Frontal cortex (tissue), 4 donors: ENCODE measurements around the gene NAPSA. TPM values are rescaled to one million over a fixed set of nuclear protein-coding genes. Genes with fewer than 3 reads are reported as not detected.
"Not testable (repeated sequence)": the region's sequence is repeated elsewhere in the genome, so short reads cannot be mapped to it uniquely, and the experiment has no call there.

ENCODE experiments used
- DNase-seq, 2 donors: peaks; one replicate each; pipeline ENCODE4 v3.0.0; 2012; ENCODE audit warnings: low spot score in 2 of 2
- FAIRE-seq: peaks from 2 replicates; lab custom pipeline; 2012; peaks lifted over from hg19 to GRCh38; lab: Jason Lieb, UNC
- total RNA-seq: library from RNA; depleted of rRNA; stranded (reverse); fragments of >200 nt; gene quantifications from one replicate; pipeline ENCODE4 v1.2.3, GENCODE V29; 2014
- donor health status: control.
- donor health status: control.
- donor health status: control.

The NAPSA gene
- total RNA-seq, 1 donor from 2014 or later = not detected

DNA sequence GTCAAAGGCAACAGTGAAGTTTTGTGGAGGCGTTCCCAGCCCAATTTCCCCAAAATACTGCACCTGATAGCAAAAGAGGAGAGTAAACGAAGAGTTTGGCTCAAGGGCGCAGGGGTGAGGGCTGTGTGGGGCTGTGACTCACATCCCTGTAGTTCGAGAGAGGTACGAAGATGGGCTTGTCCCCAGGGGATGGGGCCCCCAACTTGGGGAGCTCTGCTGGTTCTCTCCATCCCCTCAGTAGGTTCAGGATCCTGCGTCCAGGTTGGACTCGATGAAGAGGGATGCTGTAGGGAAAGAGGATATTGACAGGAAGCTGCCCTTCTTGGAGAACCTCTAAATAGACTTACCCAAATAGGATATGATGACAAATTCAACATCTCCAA lies 3.4 kb downstream of the NAPSA start:
- FAIRE-seq = no peak
- no peak for DNase-seq

- DNase-seq = no peak
- FAIRE-seq = no peak
Measured at GRCh38 chr19:50361290-50362029, 4.0 kb downstream of the NAPSA start.

DNA sequence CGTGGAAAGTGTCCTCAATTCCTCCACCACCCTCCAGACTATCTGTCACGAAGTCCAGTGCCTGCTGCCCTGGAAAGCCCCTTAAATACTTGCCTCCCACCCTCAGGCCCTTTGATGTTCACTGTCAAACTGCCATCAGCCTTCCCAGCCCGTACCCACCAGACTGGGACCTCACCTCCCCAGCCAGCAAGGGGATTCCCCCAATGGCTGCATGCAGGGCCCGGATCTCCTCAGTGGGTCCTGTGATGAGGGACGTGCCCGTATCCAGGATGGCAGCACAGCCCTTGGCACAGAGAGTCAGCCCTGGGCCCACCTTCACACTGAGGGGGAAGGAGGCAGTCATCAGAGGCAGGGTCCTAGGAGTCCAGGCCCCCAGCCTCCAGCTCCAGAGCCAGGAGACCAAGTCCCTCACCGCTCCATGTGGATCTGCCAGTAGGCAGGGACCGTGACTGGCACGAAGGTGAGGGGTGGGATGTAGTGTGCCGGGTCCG lies 6.1 kb downstream of the NAPSA start:
- DNase-seq = no peak
- FAIRE-seq = no peak

DNA sequence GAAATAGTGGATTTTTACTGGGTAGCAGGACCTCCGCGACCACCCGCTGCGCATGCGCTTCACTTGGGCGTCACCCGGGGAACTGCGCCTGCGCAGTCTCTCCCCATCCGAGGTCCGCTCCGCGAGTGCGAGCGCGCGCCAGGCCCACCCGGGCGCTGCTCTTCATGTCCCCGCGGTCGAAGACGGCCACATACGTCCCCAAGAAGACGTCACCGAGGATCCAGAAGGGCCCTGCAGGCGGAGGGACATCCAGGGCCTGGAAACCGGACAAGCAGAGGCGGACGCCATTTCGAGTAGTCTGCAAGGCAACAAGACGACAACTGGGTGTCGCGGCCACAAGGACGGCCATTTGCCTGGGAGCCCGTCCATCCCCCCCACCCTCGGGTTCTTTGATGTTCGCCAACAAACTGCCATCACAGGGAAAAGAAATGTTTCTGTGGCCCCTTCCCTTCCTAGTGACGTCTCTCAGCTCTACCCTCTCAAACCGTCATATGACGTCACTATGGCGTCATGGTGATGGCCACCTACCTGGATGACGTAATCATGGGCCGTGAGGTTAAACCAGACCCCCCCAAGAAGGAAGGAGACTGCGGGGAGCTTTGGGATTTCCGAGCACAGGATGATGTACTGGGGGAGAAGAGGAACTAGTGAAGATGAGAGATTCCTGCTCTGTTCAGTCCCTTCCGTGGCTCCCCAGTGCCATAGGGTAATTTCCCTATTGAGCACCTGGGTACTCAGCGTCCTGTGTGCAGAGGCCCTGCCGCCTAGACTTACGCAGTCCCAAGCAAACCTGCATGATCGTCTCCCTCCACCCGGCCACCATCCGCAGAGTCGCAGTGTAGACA lies 6.7 kb downstream of the NAPSA start:
- peak in 1 of 2 donors; percentile 51 for DNase-seq
- no peak for FAIRE-seq

DNA sequence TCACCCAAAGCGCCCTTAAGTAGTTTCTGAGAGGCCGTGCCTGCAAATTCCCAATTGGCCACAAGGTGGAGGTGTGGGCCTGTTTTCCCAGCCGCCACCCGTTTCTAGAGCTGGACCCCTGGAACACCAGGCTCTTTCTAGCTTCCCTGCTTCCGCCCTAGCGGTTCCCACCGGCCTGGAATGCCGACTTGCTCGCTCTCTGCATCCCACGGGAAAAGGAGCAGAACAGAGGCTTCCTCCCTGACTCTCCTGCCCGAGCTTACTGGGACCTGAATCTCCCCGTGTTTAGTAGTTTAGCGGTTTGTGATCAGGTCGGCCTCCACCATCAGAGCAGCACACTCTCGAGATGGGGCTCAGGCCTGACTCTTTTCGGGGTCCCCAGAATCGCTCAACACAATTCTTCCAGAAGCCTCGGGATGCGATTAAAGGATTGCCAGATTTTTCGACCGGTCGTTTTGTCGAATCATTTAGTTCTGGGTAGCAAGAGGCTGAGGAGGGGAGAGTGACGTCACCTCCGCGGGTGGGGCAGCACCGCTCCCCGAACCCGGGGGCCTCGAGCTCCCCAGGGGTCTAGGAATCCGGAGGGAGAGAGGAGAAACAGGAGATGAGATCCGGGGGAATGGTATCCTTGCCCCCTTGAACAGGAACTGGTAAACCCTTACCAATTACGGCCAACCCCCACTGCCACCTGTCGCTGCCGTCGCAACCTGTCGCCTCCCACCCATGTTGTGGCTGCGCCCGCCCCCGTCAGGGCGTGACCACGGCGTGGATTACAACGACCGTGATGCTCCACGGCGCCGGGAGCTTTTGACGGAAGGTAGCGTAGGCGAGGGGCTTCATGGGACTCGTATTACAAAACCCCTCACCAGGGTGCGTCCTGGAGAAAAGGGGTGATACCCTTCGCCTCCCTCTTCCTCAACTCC lies 8.0 kb downstream of the NAPSA start:
- peak in 1 of 2 donors; percentile 60 for DNase-seq
- FAIRE-seq = no peak

DNA sequence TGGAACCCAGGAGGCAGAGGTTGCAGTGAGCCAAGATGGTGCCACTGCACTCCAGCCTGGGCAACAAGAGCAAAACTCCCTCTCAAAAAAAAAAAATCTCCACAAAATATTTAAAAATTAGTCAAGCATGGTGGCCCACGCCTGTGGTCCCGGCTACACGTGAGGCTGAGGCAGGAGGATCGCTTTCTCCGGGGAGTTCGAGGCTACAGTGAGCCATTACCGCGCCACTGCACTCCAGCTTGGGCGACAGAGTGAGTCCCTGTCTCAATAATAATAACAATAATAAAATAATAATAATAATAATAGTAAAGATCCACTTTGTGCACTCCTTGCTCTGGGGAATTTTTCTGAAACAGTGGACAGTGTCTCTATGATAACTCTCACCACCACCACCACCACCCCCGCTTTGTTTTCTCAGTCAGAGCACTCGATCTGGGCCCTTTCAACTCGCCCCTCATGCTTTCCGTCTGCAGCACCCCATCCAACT lies 8.7 kb downstream of the NAPSA start:
- FAIRE-seq = no peak
- no peak for DNase-seq

GRCh38 chr19:50353487-50353880 lies 12.0 kb downstream of the NAPSA start:
- not testable (repeated sequence) for FAIRE-seq, DNase-seq

GRCh38 chr19:50352242-50352641 lies 13.2 kb downstream of the NAPSA start:
- DNase-seq (no peak), FAIRE-seq (no peak)

DNA sequence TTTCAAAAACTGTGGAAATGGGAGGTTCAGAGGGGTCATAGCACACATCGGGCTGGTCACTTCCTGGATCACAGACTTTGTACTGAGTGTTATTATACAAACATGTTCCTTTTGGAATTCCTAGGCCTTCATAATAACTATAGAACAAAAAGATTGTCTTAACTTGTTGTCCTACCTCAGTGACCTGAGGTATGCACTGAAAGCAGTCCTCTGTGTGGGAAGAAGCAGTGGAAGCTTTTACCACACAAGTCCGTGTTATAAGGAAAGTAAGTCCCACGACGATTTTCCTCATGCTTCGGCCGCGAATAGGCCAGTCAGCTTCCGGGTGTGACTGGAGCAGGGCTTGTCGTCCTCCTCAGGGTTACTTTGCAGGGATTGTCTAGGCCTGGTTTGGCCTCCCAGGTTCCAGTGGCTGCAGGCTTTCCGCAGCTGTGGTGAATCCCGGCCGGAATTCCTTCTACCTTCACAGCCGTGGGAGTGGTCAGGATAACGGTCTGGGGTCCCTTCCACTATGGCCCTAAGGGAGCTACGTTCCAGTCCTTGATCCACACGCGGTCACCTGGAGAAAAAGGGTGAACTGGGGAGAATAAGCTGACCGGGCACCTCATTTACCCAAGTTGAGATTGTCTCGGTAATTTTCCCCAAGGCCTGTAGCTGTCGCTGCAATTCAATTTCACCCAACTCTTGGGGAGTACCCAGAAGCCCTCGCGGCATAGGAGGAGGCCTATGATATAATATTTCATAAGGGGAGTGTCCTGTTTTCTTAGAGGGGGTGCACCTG lies 16.0 kb downstream of the NAPSA start:
- FAIRE-seq (no peak), DNase-seq (no peak)

DNA sequence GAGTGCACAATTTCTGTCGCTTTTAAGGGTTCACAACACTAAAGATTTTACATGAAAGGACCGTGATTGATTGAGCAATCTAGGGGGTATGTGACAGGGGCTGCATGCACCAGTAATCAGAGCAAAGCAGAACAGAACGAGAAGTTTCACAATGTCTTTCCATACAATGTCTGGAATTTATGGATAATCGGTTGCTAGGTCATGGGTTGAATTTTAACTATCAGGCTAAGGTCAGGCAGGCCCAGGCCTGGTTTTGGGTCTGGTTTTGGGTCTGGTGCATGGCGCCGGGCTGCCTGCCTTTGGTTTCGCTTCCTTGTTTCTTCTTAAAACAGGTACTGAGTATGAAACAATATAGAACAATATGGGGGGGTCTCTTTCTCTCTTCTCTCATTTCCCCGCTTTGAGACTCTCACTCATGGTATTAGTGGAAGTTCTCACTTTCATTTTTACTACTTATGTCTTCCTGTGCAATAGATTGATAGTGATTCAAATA lies 18.3 kb downstream of the NAPSA start:
- not testable (repeated sequence) for FAIRE-seq, DNase-seq

DNA sequence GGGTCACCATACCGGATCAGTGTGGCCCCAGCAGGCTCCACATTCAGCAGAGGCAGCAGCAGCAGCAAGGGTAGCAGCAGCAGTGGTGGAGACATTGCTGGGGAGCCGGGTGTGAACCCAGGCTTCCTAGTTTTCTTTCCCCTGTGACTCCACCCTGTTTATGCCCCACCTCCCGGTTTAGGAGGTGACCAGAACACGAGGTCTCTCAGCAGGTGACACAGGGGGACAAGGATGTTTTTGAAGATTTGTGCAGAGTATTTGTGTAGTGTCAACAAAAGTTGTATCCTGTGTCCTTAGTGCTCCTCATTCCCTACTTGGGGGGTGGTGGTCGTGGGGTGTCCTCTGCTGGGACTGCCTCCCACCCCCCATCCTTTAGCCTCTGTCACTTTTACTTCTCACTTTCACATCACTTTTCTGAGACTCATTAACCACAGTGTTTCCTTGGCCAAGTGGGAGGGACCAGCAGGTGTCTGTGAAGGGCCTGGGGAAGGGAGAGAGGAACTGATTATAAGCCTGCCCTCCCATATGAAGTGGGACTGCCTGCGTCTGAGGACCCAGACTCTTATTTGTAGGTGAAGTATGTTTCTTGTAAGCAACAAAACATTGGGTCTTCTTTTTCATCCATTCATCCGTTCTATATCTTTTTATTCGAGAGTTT lies 20.6 kb downstream of the NAPSA start:
- FAIRE-seq (no peak), DNase-seq (no peak)

- DNase-seq (no peak), FAIRE-seq (no peak)
Measured at GRCh38 chr19:50341091-50341564, 24.3 kb downstream of the NAPSA start.

GRCh38 chr19:50340331-50340730 lies 25.1 kb downstream of the NAPSA start:
- DNase-seq = no peak
- no peak for FAIRE-seq

DNA sequence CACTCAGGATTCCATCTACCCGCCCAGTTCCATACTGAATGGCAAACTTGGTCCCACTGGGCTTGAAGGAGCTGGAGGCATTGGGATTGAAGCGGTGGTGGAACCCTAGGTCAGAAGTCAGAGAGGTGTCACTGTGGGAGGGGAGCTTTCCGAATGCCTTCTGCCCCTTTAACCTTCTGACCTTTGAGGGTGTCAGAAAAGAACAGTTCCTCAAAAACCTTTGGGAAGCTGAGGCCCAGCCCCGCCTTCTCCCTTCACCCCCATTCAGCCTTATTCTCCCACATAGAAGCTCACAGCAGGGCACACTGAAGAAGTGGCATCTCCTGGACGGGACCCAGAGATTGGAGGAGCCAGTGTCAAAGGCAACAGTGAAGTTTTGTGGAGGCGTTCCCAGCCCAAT lies 28.4 kb downstream of the NAPSA start:
- DNase-seq, FAIRE-seq: not testable (repeated sequence)

DNA sequence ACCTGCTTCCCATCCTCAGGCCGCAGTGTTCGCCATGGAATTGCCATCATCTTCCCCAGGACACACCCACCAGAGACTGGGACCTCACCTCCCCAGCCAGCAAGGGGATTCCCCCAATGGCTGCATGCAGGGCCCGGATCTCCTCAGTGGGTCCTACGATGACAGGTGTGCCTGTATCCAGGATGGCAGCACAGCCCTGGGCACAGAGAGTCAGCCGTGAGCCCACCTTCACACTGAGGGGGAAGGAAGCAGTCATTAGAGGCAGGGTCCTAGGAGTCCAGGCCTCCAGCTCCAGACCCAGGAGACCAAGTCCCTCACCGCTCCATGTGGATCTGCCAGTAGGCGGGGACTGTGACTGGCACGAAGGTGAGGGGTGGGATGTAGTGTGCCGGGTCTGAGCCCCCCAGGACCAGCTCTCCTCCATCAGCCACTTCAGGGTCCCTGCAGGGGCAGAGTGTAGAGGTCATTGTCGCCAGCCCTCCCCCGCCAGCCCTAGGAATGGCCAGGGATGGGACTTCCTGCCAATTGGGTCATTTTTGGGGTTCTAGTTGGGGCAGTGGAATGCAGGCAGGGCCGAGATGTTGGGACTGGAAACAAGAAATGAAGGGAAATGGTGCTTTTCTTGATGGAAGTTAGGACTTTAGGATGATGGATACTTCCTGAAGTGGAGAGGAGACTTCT lies 30.6 kb downstream of the NAPSA start:
- DNase-seq = no peak
- no peak for FAIRE-seq

DNA sequence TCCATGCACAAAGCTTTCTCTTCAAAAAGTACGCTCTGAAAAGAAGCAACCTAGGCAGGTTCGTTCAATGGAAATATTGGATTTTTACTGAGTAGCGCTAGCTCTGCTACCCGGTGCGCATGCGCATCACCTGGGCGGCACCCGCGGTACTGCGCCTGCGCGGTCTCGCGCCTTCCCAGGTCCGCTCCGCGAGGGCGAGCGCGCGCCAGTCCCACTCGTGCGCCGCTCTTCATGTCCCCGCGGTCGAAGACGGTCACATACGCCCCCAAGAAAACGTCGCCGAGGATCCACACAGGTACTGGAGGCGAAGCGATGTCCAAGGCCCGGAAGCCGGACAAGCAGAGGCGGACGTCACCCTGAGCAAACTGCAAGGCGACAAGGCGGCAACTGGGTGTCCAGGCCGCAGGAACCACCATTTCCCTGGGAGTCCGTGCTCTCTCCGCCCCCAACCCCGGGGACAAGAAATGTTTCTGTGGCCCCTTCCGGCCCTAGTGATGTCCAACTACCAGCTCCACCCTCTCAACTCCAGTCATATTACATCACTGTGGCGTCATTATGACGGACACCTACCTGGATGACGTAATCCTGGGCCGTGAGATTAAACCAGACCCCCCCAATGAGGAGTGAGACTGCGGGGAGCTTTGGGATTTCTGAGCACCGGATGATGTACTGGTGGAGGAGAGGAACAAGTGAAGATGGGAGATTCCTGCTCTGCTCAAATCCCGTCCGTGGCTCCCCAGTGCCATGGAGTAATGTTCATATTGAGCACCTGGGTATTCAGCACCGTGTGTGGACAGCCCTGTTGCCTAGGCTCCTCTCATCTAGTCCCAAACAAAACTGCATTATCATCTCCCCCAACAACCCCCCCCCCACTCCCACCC lies 31.5 kb downstream of the NAPSA start:
- DNase-seq (peak; percentile 84 to 87), FAIRE-seq (no peak)
